ENCODE results near the gene SYTL3. TPM values are rescaled to one million over a fixed set of nuclear protein-coding genes. Genes with fewer than 3 reads are reported as not detected.

SYTL3 gene
- total RNA-seq, 1 experiment from 2014 or later: 0.09 TPM

DNA sequence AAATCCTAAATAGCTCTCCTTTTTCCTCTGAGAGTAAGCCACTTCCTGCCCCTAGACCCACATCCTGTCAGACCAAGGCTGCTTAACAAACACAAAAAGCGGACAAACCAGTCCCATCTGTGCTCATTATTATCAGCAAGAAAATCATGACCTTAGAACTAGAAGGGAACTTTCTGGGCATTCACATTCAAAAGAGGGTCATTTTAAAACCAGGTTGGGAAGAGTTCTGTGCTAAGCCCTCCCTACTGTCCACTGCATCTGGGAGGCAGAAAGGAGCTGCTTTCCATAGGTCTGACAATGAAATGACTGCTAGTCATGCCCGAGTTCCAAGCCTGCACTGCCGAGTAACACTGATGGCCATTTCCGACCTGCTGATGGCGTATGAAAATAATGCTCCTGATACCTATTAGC lies 153.9 kb downstream of the SYTL3 start:
- Histone ChIP-seq H3K18ac (ENCODE audit: insufficient read length, low read depth, low read length) (no peak overlapping the region), H2AK5ac (ENCODE audit: insufficient read length, low read length) (no peak overlapping the region), H3K23me2 (ENCODE audit: insufficient read length, low read depth, low read length, poor library complexity, severe bottlenecking) (no peaks in the 10 kb centered on the region), H3K4me2 (ENCODE audit: insufficient read depth, insufficient read length, low read length) (no peak overlapping the region), H4K8ac (replicated peaks; ENCODE audit: insufficient read length, low read depth, low read length) (no peak overlapping the region), H3K27ac (ENCODE audit: insufficient read length, low read depth, low read length) (no peak overlapping the region), H2BK120ac (ENCODE audit: low read depth, low read length, poor library complexity, severe bottlenecking) (no peak overlapping the region), H3K23ac (ENCODE audit: insufficient read length, low read depth, low read length) (no peak overlapping the region), H3K27me3 (ENCODE audit: insufficient read depth, low read length) (no peaks in the 10 kb centered on the region), H4K5ac (ENCODE audit: insufficient read length, low read depth, low read length) (no peak overlapping the region), H2BK5ac (ENCODE audit: insufficient read length, low read length) (no peak overlapping the region), H3K4ac (ENCODE audit: low read depth, low read length) (no peak overlapping the region), H3K14ac (ENCODE audit: insufficient read depth, low read length) (no peak overlapping the region), H2AFZ (ENCODE audit: low read length) (no peak overlapping the region), H3K56ac (ENCODE audit: insufficient read length, low read depth, low read length) (no peak overlapping the region), H2BK20ac (ENCODE audit: low read depth, low read length, poor library complexity, severe bottlenecking) (no peak overlapping the region), H3K9ac (ENCODE audit: extremely low read depth, insufficient read length, low read length) (no peak overlapping the region), H3T11ph (ENCODE audit: low read length) (no peak overlapping the region), H2BK12ac (ENCODE audit: insufficient read length, low read depth, low read length) (no peak overlapping the region), H3K79me1 (ENCODE audit: insufficient read depth, low read depth, low read length, poor library complexity, severe bottlenecking) (no peaks in the 10 kb centered on the region), H3K79me2 (ENCODE audit: insufficient read depth, low read length) (peaks cover 71% of the 10 kb centered on the region), H3K4me1 (ENCODE audit: insufficient read depth, low read length) (peaks cover 16% of the 10 kb centered on the region), H2BK15ac (ENCODE audit: low read depth, low read length) (no peak overlapping the region), H4K91ac (ENCODE audit: insufficient read length, low read depth, low read length) (no peak overlapping the region), H3K9me3 (ENCODE audit: control insufficient read depth, low read depth, low read length) (no peaks in the 10 kb centered on the region), H4K20me1 (ENCODE audit: control insufficient read depth, insufficient read depth, insufficient read length) (no peaks in the 10 kb centered on the region)
- no peaks in the 10 kb centered on the region for H3K27me3 Mint-ChIP-seq (ENCODE audit: low read depth)
- H3K9me3 Mint-ChIP-seq: no peaks in the 10 kb centered on the region
- peak overlapping the region in 2 of 3 experiments; percentile 63 to 68; a peak in 4 of 7 replicates for H3K27ac Mint-ChIP-seq
- TF ChIP-seq, protein P1, sequence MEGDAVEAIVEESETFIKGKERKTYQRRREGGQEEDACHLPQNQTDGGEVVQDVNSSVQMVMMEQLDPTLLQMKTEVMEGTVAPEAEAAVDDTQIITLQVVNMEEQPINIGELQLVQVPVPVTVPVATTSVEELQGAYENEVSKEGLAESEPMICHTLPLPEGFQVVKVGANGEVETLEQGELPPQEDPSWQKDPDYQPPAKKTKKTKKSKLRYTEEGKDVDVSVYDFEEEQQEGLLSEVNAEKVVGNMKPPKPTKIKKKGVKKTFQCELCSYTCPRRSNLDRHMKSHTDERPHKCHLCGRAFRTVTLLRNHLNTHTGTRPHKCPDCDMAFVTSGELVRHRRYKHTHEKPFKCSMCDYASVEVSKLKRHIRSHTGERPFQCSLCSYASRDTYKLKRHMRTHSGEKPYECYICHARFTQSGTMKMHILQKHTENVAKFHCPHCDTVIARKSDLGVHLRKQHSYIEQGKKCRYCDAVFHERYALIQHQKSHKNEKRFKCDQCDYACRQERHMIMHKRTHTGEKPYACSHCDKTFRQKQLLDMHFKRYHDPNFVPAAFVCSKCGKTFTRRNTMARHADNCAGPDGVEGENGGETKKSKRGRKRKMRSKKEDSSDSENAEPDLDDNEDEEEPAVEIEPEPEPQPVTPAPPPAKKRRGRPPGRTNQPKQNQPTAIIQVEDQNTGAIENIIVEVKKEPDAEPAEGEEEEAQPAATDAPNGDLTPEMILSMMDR (conservative IDR thresholded peaks at IDR 0.05): no peak
- DNase-seq: no peak
- H3K4me1 Mint-ChIP-seq: peaks cover 74 to 75% of the 10 kb centered on the region in 2 experiments
- WGBS (ENCODE audit: extremely low coverage, insufficient read length, low lambda C conversion rate): no CpG with 5 or more reads among the region's 5 CpGs
- H3K4me3 Mint-ChIP-seq: no peak overlapping the region
- H3K36me3 Mint-ChIP-seq (ENCODE audit: insufficient read depth in 1 of 3, low read depth in 3 of 3): peaks cover 4 to 61% (median 28%) of the 10 kb centered on the region in 3 experiments; a peak in 6 of 7 replicates

Measured in H9 (cell line).